Measurements from ENCODE around the gene TMTC2.

DNA sequence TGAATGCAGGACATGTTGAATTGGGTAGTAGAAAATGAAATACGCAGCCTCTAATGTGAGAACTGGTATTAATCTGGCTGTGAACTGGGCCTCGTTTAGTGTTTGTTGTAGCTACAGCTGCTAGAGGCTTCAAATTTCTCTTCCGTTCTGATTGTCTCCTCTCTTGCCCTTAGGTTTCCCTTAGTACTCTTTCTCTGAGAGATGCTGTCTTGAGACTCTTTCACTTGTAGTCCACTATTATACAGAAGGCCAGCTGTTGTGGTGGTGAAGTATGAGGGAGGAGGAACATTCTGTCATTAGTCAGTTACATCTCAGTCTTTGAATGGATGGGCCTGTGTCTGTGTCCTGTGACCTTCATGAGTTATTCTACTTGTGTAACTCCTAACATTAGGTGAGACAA is 322.0 kb downstream of the TMTC2 start:
- no peak for TF ChIP-seq CTCF (IDR thresholded peaks at IDR 0.05; ENCODE audit: extremely low read depth in 1 of 2, insufficient read depth in 1 of 2, low read depth in 1 of 2, low read length in 2 of 2)
- TF ChIP-seq POLR2AphosphoS5 (IDR thresholded peaks at IDR 0.05; ENCODE audit: insufficient read depth, low read depth, low read length): no peak
